Panc1 (cell line): ENCODE data around the gene RNF103. TPM values are rescaled to one million over a fixed set of nuclear protein-coding genes. Genes with fewer than 3 reads are reported as not detected.

ENCODE experiments used
- ATAC-seq: fragments of 200-7000 bp; cut with Tn5 transposase; 2 replicates; pipeline ENCODE4 v1.9.1; 2020; ENCODE audit warnings: mild to moderate bottlenecking, moderate library complexity
- BruUV-seq: library from RNA; stranded (reverse); fragments of 400-500 nt; replicated peaks from 2 replicates; lab custom pipeline; 2021; lab: Mats Ljungman, UMichigan
- CTCF ChIA-PET: fragments of 300-600 bp; sonication (Branson Sonifier 250); formaldehyde crosslinking; loops from one replicate; lab custom pipeline; 2022; ENCODE audit warnings: antibody characterized with exemption; lab: Charles Lee
- POLR2A ChIA-PET: fragments of 300-600 bp; sonication (Branson Sonifier 250); formaldehyde crosslinking; loops from one replicate; lab custom pipeline; 2022; ENCODE audit warnings: antibody characterized with exemption; lab: Charles Lee
- DNase-seq: peaks from one replicate; pipeline ENCODE4 v3.0.0-alpha.2; 2010; ENCODE audit warnings: low read depth, low spot score
- H3K27ac ChIP-seq: 2 replicates; pipeline ENCODE4 v1.5.1; 2011; ENCODE audit warnings: mild to moderate bottlenecking, low read length, inconsistent platforms
- H3K27me3 ChIP-seq: fragments of 200-500 bp; sonication (Bioruptor generic); 2 replicates; pipeline ENCODE4 v1.6.0; 2014; ENCODE audit warnings: low read length, inconsistent platforms; ENCODE audit not compliant: control insufficient read depth, insufficient read depth
- H3K36me3 ChIP-seq: fragments of 200-500 bp; sonication (Bioruptor generic); 2 replicates; pipeline ENCODE4 v1.5.1; 2014; ENCODE audit warnings: inconsistent platforms, mild to moderate bottlenecking, low read length, moderate library complexity; ENCODE audit not compliant: control insufficient read depth, insufficient read depth
- H3K4me1 ChIP-seq: 2 replicates; pipeline ENCODE4 v1.5.1; 2011; ENCODE audit warnings: inconsistent platforms, mild to moderate bottlenecking, low read length, moderate library complexity; ENCODE audit not compliant: control insufficient read depth, insufficient read depth
- H3K4me3 ChIP-seq, 2 experiments: 2 replicates each; pipeline ENCODE4 v1.5.1; 2011 to 2012; ENCODE audit warnings: low read depth in 2 of 2, low read length in 2 of 2, mild to moderate bottlenecking in 2 of 2, inconsistent platforms in 1 of 2, moderate library complexity in 1 of 2
- H3K9me3 ChIP-seq: fragments of 200-500 bp; sonication (Bioruptor generic); 2 replicates; pipeline ENCODE4 v1.5.1; 2014; ENCODE audit warnings: low read depth, mild to moderate bottlenecking, inconsistent platforms, low read length, moderate library complexity; ENCODE audit not compliant: control insufficient read depth, insufficient read depth
- POLR2AphosphoS5 ChIP-seq: IDR thresholded peaks from 2 replicates; pipeline ENCODE4 v1.6.1; 2012; ENCODE audit warnings: mild to moderate bottlenecking, low read depth, low read length, moderate library complexity
- SIN3A ChIP-seq: IDR thresholded peaks from 2 replicates; pipeline ENCODE4 v1.6.1; 2012; ENCODE audit warnings: low read depth, mild to moderate bottlenecking, low read length, moderate library complexity, borderline replicate concordance; ENCODE audit not compliant: insufficient read depth
- TCF7L2 ChIP-seq: IDR thresholded peaks from 2 replicates; pipeline ENCODE4 v1.6.1; 2011; ENCODE audit warnings: mild to moderate bottlenecking, low read depth, low read length, inconsistent platforms
- in situ Hi-C: cut with HindIII; loops from 2 replicates; pipeline ENCODE4 v1.10.0; 2016; ENCODE audit warnings: low sequenced_read_pairs, low pct_unique_long_range_greater_than_20kb
- intact Hi-C: fragments of 100-400 bp; cut with micrococcal nuclease; formaldehyde crosslinking; loops from one replicate; pipeline ENCODE4 v1.10.0; 2022; ENCODE audit not compliant: unreplicated experiment
- total RNA-seq: library from RNA; stranded (reverse); gene quantifications from one replicate; pipeline ENCODE4 v1.2.1, GENCODE V29; 2021; ENCODE audit not compliant: unreplicated experiment
- TF ChIP-seq, protein P1 (sequence below): fragments of 450-650 bp; IDR thresholded peaks from 2 replicates; pipeline ENCODE4 v1.5.1; 2017; ENCODE audit warnings: mild to moderate bottlenecking
- TF ChIP-seq, protein P2 (sequence below), 2 experiments: IDR thresholded peaks; 2 replicates each; pipeline ENCODE4 v1.6.1; 2011 to 2012; ENCODE audit warnings: low read depth in 2 of 2, control low read depth in 1 of 2, low read length in 1 of 2, mild to moderate bottlenecking in 1 of 2, moderate library complexity in 1 of 2; ENCODE audit not compliant: insufficient read depth in 1 of 2

Gene RNF103
- total RNA-seq, 1 experiment from 2014 or later = 37.6 TPM

DNA sequence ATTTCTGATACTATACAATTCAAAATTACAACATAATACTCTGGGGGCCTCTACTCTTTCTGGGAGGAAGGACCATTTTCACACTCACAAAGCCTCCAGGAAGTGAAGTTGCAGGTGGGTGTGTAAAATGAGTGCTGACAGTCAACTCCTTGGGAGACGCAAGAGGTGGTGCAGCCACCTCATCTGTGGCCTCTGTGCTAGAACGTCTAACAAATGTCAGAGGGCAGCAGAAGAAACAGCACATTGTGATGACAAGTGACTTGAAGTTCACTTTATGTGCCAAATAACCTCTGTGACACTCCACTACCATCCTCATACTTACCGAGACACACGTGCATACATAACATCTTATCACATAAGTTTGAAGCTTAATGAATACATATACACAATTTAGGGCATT is 10.2 kb downstream of the RNF103 start:
- Histone ChIP-seq H3K27me3 (no peaks in the 10 kb centered on the region), H3K4me3 (no peak overlapping the region), H3K27ac (no peak overlapping the region), H3K9me3 (no peaks in the 10 kb centered on the region), H3K36me3 (peaks cover 19% of the 10 kb centered on the region), H3K4me1 (no peaks in the 10 kb centered on the region)
- ChIA-PET CTCF (no interaction called here), POLR2A (no interaction called here)
- no peak for ATAC-seq
- in situ Hi-C loops (no loop called here), intact Hi-C loops (no loop called here)
- no peak for DNase-seq
- no peak for TF ChIP-seq SIN3A
- BruUV-seq = no TSS peak

DNA sequence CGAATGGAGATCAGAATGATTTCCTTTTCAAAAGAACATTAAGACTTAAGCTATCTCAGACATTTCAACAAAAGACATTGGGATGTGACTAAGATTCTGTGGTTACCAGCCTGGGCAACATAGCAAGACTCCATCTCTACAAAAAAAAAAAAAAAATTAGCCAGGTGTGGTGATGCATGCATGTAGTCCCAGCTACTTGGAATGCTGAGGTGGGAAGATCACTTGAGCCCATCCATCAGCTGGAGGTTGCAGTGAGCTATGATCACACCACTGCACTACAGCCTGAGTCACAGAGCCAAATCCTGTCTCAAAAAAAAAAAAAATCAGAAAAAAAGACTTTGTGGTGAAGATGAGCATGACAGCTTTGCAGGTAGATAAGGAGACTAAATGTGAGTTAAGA is 12.8 kb downstream of the RNF103 start:
- no peaks in the 10 kb centered on the region for H3K4me1 ChIP-seq
- DNase-seq (no peak), ATAC-seq (no peak)
- H3K4me3 ChIP-seq = no peak overlapping the region
- ChIA-PET POLR2A (no interaction called here), CTCF (no interaction called here)
- intact Hi-C loops (no loop called here), in situ Hi-C loops (no loop called here)
- TF ChIP-seq, protein P1, sequence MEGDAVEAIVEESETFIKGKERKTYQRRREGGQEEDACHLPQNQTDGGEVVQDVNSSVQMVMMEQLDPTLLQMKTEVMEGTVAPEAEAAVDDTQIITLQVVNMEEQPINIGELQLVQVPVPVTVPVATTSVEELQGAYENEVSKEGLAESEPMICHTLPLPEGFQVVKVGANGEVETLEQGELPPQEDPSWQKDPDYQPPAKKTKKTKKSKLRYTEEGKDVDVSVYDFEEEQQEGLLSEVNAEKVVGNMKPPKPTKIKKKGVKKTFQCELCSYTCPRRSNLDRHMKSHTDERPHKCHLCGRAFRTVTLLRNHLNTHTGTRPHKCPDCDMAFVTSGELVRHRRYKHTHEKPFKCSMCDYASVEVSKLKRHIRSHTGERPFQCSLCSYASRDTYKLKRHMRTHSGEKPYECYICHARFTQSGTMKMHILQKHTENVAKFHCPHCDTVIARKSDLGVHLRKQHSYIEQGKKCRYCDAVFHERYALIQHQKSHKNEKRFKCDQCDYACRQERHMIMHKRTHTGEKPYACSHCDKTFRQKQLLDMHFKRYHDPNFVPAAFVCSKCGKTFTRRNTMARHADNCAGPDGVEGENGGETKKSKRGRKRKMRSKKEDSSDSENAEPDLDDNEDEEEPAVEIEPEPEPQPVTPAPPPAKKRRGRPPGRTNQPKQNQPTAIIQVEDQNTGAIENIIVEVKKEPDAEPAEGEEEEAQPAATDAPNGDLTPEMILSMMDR = no peak
- TF ChIP-seq, protein P2, sequence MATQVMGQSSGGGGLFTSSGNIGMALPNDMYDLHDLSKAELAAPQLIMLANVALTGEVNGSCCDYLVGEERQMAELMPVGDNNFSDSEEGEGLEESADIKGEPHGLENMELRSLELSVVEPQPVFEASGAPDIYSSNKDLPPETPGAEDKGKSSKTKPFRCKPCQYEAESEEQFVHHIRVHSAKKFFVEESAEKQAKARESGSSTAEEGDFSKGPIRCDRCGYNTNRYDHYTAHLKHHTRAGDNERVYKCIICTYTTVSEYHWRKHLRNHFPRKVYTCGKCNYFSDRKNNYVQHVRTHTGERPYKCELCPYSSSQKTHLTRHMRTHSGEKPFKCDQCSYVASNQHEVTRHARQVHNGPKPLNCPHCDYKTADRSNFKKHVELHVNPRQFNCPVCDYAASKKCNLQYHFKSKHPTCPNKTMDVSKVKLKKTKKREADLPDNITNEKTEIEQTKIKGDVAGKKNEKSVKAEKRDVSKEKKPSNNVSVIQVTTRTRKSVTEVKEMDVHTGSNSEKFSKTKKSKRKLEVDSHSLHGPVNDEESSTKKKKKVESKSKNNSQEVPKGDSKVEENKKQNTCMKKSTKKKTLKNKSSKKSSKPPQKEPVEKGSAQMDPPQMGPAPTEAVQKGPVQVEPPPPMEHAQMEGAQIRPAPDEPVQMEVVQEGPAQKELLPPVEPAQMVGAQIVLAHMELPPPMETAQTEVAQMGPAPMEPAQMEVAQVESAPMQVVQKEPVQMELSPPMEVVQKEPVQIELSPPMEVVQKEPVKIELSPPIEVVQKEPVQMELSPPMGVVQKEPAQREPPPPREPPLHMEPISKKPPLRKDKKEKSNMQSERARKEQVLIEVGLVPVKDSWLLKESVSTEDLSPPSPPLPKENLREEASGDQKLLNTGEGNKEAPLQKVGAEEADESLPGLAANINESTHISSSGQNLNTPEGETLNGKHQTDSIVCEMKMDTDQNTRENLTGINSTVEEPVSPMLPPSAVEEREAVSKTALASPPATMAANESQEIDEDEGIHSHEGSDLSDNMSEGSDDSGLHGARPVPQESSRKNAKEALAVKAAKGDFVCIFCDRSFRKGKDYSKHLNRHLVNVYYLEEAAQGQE (IDR thresholded peaks at IDR 0.05; ENCODE audit: insufficient read depth in 1 of 2, low read depth in 2 of 2, low read length in 1 of 2) = no peak
- no peak for TF ChIP-seq TCF7L2
- no peak for TF ChIP-seq SIN3A
- no peak for TF ChIP-seq POLR2AphosphoS5
- no peaks in the 10 kb centered on the region for H3K27me3 ChIP-seq
- no peaks in the 10 kb centered on the region for H3K9me3 ChIP-seq
- H3K27ac ChIP-seq = no peak overlapping the region
- no TSS peak for BruUV-seq
- H3K36me3 ChIP-seq = peaks cover 17% of the 10 kb centered on the region

DNA sequence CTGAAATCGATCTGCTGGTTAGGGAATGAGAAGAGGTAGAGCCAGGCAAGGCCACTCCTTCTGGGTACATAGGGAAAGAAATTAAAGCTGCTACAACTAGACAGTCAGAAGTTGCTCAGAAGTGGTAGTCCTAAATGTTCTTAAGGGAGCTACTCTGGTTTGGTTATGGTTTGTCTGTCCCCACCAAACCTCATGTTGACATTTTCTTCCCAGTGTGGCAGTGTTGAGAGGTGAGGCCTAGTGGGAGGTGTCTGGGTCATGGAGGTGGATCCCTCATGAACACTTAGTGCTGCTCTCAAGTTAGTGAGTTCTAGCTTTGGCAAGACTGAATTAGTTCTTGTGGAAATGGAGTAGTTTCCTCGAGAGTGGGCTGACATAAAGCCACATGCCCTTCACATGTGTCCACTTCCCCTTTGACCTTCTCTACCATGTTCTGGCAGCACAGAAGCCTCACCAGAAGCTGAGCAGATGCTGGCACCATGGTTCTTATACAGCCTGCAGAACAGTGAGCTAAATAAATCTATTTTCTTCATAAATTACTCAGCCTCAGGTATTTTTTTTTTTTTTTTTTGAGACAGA is 14.7 kb downstream of the RNF103 start:
- no peak overlapping the region for H3K4me3 ChIP-seq
- H3K27ac ChIP-seq = no peak overlapping the region
- ATAC-seq = no peak
- no peaks in the 10 kb centered on the region for H3K27me3 ChIP-seq
- no peak for DNase-seq
- no TSS peak for BruUV-seq
- no peaks in the 10 kb centered on the region for H3K9me3 ChIP-seq
- H3K36me3 ChIP-seq = peaks cover 19% of the 10 kb centered on the region
- TF ChIP-seq, protein P1 = no peak
- TF ChIP-seq POLR2AphosphoS5 (no peak), TCF7L2 (no peak), SIN3A (no peak)
- TF ChIP-seq, protein P2 (IDR thresholded peaks at IDR 0.05; ENCODE audit: insufficient read depth in 1 of 2, low read depth in 2 of 2, low read length in 1 of 2) = no peak
- CTCF ChIA-PET = no interaction called here
- POLR2A ChIA-PET = no interaction called here
- in situ Hi-C loops = no loop called here
- intact Hi-C loops = no loop called here
- no peaks in the 10 kb centered on the region for H3K4me1 ChIP-seq
